Mucosa of gallbladder (tissue), 1 donor: ENCODE results near the gene SUFU. TPM values are rescaled to one million over a fixed set of nuclear protein-coding genes. Genes with fewer than 3 reads are reported as not detected.
"Not testable (repeated sequence)": the region's sequence is repeated elsewhere in the genome, so short reads cannot be mapped to it uniquely, and the experiment has no call there.

Source experiments
- DNase-seq: peaks from one replicate; pipeline ENCODE4 v3.0.0-alpha.2; 2020; ENCODE audit warnings: low spot score
- total RNA-seq: library from RNA; stranded (reverse); gene quantifications from one replicate; pipeline ENCODE4 v1.2.1, GENCODE V29; 2021
- donor health status: DM: no; HTN: no; CAD: no.

Gene SUFU
- total RNA-seq, 1 donor from 2014 or later = 18.3 TPM

DNA sequence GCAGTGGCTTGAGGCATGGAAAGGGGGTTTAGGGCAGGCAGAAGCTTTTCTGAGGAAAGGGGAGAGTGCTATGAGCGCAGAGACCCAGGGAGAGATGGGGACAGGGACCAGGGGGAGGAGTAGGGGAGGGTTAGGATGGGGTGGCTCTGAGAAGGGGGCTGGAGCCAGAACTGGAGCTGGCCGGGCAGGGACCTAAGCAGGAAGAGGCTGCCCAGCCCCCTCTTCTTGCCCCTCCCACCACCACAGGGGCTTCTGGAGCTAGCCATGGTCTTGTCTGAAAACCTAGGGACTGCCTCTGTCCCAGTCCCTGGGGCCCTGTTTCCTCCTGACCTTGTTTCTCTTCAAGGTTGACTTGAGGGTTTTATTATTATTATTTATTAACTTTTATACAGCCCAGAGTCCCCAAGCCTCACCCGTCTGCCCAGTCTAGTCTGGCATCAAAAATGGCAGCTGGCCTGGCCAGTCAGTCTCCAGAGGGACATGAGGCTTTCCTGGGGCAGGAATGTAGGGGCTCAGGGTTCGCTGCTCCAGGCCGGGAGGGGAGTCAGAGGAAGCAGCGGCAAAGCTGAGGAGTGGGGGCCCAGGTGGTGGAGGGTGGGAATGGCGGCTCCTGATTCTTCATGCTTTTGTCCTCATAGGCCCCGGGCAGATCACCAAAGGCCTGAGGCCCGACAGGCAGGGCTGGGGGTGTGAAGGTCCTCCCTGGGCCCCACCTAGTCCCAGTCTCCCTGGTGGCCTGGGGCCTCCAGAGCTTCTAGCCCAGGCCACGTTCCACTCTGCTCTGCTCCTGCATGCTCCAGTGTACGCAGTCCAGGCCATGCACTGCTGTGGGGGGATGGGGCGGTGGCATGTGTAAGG is 146.3 kb downstream of the SUFU start:
- no peak for DNase-seq

- no peak for DNase-seq
These were observed 147.1 kb downstream of the SUFU start for GRCh38 chr10:102650655-102651454.

GRCh38 chr10:102651455-102652169 is 147.8 kb downstream of the SUFU start:
- no peak for DNase-seq

GRCh38 chr10:102652170-102652916 is 148.6 kb downstream of the SUFU start:
- DNase-seq = no peak

DNA sequence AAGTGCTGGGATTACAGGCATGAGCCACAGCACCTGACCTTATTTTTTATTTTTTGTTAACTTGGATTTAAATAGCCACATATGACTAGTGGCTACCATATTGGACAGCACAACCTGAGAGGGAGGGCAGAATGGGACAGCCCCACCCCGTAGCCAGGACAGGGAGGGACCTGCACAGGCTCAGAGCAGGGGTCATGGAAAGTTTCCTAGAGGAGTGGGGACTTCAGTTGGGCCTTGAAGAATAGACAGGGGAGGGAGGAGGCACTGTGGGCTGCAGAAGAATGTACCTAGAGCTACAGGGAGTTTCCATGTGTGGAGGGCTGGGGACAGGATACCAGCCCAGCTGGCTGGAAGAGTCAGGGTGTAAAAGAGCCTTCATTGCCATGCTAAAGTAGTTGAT is 149.3 kb downstream of the SUFU start:
- DNase-seq = no peak

DNA sequence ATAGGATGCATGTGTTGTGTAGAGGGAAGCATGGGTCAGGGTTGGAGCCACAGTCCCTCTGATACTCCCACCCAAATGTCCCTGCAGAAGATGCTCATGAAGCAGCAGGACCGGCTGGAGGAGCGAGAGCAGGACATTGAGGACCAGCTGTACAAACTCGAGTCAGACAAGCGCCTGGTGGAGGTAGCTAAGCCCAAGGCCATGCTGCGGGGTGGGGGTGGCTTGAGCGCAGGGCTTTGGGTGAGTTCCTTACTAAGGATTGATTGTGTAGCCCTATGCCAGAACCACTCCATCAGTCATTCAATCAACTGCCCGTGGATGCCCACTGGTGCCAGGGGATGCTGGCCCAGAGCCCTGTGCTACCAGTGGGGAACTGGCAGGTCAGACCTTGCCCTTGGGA is 150.8 kb downstream of the SUFU start:
- DNase-seq = no peak

GRCh38 chr10:102654969-102655368 is 151.2 kb downstream of the SUFU start:
- DNase-seq = no peak

DNA sequence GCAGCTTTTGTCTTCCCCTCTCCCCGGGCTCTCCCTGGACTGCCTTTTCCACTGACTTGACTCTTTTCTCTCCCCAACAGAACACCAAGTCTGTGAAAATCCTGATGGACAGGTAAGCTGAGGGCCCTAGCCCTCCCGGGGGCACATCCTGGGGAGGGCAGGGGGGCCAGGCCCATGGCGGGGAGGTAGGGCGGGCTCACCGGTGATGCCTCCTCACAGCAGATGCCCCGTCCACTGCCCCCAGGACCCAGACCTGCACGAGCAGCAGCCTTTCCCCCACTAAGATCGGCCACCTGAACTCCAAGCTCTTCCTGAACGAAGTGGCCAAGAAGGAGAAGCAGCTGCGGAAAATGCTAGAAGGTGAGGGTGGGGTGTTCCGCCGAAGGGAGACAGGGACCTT is 152.3 kb downstream of the SUFU start:
- DNase-seq = no peak

DNA sequence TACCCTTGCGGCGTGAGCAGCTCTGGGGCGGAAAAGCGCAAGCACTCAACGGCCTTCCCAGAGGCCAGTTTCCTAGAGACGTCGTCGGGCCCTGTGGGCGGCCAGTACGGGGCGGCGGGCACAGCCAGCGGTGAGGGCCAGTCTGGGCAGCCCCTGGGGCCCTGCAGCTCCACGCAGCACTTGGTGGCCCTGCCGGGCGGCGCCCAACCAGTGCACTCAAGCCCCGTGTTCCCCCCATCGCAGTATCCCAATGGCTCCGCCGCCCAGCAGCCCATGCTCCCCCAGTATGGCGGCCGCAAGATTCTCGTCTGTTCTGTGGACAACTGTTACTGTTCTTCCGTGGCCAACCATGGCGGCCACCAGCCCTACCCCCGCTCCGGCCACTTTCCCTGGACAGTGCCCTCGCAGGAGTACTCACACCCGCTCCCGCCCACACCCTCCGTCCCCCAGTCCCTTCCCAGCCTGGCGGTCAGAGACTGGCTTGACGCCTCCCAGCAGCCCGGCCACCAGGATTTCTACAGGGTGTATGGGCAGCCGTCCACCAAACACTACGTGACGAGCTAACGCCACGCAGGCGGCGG is 153.1 kb downstream of the SUFU start:
- DNase-seq = no peak

DNA sequence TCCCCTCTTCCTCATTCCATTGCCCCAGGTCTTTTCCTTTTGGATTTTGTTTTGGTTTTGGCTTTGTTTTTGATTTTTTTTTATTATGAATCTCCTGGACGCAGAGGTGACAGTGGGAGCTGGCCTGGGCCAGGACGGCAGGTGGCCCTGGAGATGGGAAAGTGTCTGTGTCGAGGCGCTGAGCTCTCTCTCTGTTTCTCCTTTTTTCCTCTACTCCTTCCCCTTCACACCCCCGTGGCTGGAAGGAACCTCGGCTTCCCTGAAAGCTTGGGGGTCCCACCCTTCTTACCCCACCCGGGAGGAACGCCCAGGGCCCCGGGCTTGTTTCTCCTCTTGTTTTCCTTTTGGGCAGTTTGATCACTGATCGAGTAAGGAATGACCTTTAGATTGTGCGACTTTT is 153.7 kb downstream of the SUFU start:
- DNase-seq = no peak

DNA sequence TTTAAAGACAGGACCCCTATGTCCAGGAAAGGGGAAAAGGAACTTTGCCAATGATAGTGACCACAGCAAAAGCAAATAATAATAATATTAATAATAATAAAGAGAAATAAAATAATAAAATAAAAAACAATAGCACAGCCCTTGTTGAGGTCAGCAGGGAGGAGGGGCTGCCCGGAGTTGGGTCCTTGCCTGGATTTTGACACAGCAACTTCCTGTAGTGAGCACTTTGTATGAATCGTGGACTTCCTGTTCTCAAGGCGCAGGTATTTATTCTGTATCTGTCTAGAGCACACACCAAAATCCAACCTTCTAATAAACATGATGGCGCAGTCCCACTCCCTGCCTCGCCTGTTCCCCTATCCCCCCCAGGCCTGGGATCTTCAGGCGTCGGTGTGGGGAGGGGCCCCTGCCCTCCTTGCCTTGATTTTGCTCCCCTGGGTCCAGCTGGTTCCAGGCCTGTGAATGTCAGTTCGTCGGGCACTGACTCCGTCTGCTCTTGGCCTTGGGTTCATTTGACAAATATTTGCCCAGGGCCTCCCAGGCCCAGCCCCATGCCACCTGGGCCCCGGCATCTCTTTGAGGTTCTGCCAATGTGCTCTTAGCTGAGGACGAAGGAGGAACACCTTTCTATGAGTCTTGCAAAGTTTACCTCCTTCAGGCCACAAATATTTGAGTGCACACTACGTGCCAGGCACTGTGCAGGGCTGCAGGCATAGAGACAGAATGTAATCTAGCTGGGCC is 154.4 kb downstream of the SUFU start:
- DNase-seq = peak; percentile 56

DNA sequence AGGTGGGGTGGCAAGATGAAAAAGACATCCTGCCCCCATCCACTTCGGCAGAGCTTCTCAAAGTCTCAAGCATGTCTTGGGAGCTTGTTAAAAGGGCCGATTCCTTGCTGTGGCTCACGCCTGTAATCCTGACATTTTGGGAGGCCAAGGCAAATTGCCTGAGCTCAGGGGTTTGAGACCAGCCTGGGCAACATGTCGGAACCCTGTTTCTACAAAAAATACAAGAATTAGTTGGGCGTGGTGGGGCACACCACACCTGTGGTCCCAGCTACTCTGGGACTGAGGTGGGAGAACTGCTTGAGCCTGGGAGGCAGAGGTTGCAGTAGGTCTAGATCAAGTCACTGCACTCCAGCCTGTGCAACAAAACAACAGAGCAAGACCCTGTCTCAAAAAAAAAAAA is 155.0 kb downstream of the SUFU start:
- DNase-seq = no peak

DNA sequence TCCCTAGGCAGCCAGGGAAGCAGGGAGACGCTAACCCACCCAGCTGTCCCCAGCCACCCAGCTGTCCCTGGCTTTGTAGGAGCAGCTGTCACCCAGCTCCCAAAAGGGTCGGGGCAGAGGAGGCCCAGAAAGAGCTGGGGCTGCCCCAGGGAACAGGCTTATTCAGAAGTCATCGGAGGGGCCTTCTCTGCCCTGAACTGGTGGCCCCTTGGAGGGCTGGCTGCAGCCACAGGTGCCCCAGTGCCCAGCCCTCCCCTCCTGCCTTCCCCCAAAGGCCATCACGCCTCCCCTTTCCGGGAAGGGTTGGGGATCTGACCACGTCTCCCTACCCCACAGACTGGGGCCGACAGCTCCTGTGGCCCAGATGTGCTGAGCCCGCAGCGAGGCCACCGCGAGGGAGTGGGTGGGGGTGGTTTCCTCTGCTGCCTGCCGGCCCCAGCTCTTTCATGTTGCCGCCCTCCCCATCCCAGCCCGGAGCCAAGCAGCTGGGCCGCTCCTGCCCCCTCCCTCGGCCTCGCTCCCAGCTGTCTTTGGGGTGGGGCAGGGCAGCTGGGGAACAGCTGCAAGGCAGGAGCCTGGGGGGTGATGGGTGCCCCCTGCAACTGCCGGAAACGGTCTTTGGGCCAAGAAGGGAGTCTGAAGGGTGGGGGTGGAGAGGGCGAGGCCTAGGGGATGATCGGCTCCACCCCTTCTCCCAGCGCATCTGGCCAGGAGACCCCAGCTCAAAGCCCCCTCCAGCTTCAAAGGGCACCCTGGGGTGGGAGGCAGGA is 157.3 kb downstream of the SUFU start:
- peak; percentile 58 for DNase-seq

DNA sequence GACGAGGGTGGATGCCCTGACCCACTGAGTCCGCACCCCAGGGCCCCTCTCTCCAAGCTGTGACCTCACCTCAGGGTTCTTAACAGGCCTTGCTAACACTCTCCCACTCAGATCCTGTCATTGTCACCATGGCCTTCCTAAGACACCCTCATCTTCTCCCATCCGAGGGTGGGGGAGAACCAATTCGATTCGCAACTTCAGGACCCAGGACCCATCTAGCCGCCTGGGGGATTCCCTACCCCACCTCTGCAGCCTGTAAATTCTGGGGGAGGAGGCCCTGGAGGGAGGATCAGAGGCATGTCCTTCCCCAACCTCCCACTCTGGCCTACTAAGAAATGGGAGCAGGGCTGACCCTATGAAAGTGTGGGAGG is 157.9 kb downstream of the SUFU start:
- no peak for DNase-seq

DNA sequence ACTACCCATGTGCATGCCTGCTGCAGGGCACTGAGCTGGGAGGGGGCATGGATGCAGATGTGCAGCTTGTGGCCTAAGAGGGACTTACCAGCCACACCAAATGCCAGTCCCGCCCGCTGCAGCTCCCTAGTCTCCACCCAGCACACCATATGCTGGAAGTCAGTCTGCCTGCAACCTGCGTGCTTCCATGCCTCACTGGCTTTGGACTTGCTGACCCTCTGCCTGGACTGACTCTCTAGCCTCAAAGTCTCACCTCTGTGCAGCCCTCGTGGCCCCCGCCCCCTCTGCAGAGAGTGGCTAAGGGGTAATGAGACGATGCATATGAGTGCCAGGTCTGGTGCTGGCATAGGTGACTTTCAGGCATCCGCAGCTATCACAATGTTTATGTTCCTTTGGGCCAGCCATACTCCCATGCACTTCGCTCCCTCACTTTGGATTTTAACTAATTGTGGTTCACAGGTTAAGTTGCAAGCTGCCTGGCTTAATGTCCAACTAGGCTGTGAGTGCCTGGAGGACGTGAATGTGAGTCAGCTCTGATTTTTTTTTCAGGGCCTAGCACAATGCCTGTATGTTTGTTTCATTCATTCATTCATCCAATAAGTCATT is 162.2 kb downstream of the SUFU start:
- DNase-seq = no peak

GRCh38 chr10:102667411-102667810 is 163.6 kb downstream of the SUFU start:
- DNase-seq = not testable (repeated sequence)

DNA sequence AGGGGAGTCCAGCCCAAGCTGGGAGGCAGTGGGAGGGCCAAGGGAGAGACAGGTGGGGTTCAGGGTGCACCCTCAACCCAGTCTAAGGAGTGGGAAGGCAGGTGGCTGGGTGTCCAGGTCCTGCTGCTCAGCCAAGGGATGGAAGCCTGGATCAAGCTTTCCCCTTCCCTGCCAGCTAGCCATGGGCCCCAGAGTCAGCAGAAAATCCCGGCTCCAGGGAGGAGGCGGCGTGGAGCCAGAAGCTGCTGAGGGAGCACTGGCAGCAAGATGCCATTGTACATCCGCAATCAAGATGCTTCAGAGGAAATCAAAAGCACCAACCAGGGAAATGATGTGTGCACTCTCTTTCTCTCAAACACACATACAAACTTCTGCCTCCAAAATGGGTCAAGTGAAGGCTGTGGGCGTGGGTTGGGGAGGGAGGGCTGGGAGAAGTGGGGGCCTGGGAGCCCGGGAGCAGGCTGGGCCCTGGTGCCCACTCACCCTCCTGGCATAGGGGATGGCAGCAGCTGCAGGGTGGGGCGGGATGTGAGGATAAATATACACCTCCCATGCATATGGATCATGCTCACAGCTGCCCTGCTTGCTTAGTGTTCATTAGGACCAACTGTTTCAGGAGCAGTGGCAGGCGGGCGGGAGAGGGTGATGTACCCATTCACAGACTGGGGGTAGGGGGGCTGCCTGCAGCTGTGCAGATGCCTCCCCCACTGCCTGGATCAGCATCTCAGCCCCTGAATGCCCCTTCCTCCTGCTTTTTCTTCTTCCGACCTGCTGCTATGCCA is 164.7 kb downstream of the SUFU start:
- no peak for DNase-seq

- DNase-seq = no peak
These were observed 165.7 kb downstream of the SUFU start for GRCh38 chr10:102669206-102670064.
